GM12872 (cell line): Measurements from ENCODE around the gene EXOC3L2.
A peak's percentile ranks its signal among the peaks of the same experiment; 100 is the strongest.

ENCODE experiments used
- TF ChIP-seq, protein P1 (sequence below): IDR thresholded peaks from 3 replicates; pipeline ENCODE4 v1.5.1; 2011; ENCODE audit warnings: low read depth, mild to moderate bottlenecking, low read length, moderate library complexity; ENCODE audit not compliant: insufficient read depth

EXOC3L2 gene

DNA sequence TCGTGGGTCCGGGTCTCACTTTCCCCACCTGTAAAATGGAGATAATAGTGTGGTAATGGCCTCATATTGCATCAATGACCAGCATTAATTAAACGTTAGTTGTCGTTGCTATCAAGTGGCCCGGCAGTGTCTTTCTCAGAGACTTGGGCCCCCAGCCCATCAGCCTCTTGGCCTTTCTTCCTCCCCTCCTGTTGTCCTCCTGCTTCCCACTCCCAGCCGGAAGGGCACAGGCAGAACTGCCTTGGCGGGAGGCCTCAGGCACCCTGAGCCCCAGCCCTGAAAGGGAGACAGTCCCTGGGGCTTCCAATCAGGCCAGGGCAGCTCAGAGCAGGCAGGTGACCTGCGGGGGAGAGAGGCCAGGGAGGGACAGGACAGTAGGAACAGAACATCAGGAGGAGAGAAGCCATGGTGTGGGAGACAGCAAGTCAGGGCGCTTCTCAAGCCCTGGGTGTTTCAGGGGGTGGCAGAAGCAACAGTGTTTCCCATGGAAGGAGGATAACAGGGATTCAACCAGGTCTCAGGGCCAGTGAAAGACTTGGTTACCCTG is 10.5 kb upstream of the EXOC3L2 start:
- TF ChIP-seq, protein P1, sequence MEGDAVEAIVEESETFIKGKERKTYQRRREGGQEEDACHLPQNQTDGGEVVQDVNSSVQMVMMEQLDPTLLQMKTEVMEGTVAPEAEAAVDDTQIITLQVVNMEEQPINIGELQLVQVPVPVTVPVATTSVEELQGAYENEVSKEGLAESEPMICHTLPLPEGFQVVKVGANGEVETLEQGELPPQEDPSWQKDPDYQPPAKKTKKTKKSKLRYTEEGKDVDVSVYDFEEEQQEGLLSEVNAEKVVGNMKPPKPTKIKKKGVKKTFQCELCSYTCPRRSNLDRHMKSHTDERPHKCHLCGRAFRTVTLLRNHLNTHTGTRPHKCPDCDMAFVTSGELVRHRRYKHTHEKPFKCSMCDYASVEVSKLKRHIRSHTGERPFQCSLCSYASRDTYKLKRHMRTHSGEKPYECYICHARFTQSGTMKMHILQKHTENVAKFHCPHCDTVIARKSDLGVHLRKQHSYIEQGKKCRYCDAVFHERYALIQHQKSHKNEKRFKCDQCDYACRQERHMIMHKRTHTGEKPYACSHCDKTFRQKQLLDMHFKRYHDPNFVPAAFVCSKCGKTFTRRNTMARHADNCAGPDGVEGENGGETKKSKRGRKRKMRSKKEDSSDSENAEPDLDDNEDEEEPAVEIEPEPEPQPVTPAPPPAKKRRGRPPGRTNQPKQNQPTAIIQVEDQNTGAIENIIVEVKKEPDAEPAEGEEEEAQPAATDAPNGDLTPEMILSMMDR: no peak

DNA sequence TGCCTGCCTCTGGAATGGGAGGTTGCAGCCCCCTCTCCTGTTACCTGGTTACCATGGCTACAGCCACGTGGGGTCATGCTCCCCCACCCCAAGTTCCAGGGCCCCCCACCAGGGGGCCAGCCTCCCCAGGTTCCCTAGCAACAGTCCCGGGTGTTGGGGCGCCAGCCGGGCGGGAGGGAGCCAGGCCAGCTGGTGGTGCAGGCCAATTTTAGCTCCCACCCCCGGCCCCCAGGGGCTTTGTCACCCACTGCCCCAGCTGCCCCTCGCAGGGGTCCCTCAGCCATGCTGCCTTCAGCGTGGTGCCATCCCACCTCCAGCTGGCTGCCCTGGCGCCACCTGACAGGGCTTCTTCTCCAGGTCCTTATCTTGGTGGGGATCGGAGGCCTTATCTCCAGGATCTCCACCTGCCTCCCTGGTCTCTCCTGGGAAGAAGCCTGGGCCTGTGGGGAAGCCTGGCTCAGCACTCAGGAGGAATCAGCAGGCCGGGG is 8.9 kb upstream of the EXOC3L2 start:
- TF ChIP-seq, protein P1: peak; percentile 55

DNA sequence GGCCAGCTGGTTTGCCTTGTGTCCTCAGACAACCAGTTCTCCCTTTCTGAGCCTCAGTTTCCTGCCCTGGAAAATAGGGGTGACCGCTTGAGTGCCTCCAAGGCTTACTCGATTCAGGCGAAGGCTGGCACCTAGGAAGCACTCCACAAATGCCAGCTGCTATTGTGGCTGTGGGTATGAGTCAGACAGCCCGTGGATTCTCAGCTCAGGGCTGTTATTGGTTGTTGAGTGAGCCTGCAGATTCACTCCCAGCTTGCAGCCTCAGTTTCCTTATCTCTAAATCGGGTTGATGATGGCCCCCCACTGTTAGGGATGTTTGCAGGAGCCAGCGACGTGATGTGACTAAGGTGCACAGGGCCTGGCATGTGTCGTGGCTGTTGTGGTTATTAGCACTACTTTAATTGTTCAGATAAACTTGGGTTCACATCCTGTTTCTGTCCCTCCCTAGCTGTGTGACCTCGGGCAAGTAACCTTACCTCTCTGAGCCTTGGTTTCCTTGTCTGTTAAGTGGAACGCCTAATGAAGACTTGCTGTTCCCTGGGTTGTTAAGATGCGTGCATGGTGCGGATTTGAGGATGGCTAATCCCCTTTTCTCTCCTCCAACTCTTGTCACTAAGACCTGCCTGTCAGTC is 8.3 kb upstream of the EXOC3L2 start:
- TF ChIP-seq, protein P1: no peak

DNA sequence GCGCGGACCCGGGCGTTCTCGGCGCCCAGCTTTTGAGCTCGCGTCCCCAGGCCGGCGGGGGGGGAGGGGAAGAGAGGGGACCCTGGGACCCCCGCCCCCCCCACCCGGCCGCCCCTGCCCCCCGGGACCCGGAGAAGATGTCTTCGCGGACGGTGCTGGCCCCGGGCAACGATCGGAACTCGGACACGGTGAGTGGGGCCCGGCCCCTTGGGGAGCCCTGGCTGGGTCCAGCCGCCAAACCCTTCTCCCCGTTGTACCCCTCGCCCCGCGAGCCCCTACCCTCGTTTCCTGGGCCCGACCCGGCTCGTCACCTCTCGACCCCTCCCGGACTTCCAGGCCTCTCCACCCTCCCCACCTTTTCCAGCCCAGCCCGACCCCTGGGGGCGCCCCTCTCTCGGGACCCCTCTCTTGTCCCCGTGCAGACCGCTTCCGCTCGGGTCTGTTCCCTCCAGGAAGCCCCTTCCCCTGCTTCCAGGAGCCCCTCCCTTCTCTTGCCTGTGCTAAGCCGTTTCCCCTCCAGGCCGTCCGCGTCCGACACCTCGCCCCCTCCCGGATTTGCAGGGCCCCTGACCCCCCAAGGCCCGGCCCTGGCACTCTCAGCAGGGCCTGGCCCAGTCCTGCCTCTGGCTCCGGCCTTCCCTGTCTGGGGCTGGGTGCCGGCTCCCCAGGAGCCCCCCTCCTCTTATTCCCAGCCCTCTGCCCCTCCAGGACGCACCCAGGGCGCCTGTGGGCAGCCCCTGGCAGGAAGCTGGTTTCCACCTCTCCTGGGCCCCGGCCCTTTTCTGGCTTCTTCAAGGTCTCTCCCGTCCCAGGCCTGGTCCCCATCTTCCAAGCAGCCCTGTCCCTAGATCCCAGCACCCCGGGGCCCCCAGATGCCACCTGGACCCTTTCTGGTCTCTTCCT is 6.5 kb upstream of the EXOC3L2 start:
- TF ChIP-seq, protein P1: no peak

DNA sequence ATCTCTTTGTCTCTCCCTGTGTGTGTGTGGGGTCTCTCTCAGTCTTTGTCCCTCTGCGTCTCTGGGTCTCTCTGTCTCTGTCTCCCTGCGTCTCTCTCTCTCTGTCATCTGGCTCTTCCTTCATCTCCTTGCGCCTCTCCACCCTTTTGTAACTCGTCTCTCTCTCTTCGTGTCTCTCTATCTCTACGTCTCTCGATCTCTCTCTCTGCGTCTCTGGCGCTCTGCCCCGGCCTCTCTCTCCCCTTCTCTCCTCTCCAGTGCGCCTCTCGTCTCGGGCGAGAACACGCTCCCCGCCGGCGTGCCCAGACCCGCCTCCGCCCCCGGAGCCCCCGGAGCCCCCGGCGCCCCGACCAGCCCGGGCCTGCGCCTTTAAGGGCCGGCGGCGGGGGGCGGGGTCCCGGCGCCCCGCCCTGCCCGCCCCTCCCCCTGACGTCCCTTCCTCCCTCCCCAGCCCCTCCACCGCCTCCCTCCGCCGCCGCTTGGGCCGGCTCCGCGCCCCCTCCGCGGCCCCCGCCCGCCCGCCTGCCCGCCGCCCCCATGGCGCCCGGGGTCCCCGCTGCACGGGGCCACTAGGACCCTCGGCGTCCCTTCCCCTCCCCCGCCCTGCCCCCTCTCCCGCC is 5.7 kb upstream of the EXOC3L2 start, which contains the start of gene MARK4:
TSS of gene MARK4 (plus strand) at position 440 of the 620 bp plus-strand sequence. CDS start 318 bp downstream, outside the sequence.
- TF ChIP-seq, protein P1: no peak

DNA sequence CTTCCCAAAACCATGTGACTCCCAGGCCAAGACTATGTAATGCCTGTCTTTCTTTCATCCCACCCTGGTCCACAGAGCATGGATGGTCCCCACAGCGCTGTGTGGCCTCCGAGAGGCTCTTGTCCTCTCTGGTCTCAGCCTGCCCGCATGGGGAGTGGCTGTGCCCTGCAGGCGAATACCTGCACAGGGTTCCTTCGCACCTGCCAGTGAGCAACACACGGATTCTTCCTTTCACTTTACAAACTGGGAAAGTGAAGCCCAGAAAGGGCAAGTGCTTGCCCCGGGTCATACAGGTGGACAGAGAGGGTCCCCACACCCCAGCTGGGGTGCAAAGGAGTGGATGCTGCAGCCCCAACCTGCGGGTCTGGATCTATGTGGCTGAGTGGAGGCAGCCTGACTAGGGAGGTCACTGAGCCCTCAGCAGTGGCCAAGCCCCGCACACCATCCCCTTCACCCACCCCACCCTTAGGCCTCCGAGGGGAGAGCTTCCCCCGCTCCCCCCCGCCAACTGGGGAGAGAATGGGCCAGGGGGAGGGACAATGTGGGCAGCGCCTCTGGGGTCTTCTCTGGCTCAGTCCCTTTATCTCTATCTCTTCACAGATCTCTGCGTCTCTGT is 5.1 kb upstream of the EXOC3L2 start:
- TF ChIP-seq, protein P1: no peak
